Fibroblast of pulmonary artery (primary cell): Measurements from ENCODE around the gene JARID2.

Source experiments
- DNase-seq: peaks from one replicate; pipeline ENCODE4 v3.0.0-alpha.2; 2010; ENCODE audit warnings: low read depth
- H3K4me3 ChIP-seq: replicated peaks from 2 replicates; pipeline ENCODE4 v1.5.1; 2011; ENCODE audit warnings: low read depth, mild to moderate bottlenecking, control low read depth, low read length, moderate library complexity
- CTCF ChIP-seq: IDR thresholded peaks from 2 replicates; pipeline ENCODE4 v1.5.1; 2011; ENCODE audit warnings: mild to moderate bottlenecking, control low read depth, low read length, inconsistent platforms; ENCODE audit errors: missing control alignments

Gene JARID2

GRCh38 chr6:15348528-15348927 lies 102.7 kb downstream of the JARID2 start:
- DNase-seq, result no peak
- TF ChIP-seq CTCF, result no peak
- H3K4me3 ChIP-seq, result no peak overlapping the region

DNA sequence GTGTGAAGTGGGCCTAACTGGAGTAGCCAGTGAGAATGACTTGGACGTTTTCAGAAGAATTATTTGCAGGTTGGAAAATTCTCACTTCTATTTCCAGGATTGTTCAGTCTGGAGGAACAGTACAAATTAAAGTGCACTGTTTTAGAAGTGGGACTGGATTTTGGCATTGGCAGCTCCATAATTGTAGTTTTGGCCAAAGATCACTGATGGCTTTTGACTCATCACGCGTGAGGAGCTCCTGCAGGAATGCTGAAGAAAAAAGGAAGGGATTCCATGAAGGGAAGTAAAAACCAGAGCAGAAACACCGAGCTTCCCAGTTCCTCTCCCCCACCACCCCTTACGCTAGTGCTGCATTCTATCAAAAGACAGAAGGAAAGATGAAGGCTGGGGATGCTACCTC lies 103.5 kb downstream of the JARID2 start:
- DNase-seq, result no peak
- TF ChIP-seq CTCF, result no peak
- H3K4me3 ChIP-seq, result no peak overlapping the region

DNA sequence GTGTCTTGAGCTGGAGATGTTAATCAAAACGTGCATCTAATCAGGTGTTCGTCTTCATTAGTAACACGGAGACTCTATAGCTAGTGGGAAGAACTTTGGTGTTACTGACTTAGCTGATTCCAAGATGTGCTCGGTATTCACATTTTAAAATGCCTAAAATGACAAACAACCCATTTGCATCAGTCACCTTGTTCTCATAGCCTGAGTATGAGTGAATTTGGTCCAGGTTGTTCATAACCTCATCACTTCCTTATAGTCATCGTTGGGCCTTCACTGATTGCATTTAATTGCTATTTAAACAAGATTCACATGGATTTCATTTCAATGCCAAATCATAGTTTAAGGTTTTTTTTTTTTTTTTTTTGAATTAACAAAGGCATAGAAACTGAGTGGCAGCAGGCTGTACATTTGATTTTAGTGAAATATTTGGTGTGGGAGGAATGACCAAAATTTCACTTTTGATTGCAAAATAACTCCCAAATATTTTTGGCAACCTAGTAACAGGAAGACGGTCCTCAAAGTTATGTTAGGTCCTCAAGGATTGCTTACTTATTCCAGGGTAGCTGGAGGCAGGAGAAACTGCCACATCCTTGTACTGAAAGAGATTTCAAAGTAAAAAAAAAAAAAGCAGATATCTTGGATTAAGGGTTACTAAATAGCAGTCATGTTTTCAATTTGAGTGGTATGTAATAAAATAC lies 104.7 kb downstream of the JARID2 start:
- DNase-seq, result peak; percentile 41
- TF ChIP-seq CTCF, result no peak
- no peak overlapping the region for H3K4me3 ChIP-seq

- TF ChIP-seq CTCF, result no peak
- peak; percentile 86 for DNase-seq
- no peak overlapping the region for H3K4me3 ChIP-seq
Observed at GRCh38 chr6:15351631-15352030, 105.8 kb downstream of the JARID2 start.

DNA sequence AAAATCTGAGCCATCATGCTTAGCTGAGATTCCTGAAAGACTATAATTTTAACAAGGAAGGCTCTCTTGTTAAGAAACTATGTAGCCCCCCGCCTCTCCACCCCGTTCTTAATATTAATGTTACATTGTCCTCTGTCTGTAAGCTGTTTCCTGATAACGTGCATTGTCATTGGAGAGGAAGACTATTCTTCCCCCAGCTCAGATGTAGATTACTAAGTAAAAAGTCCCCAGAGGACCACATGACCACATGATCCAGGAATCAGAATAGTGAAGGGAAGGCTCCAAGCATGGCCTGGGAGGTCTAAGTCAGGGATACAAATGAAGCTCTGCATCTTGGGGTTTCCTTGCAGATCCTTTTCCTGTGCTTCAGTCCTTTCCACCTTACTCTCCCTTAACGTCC lies 106.4 kb downstream of the JARID2 start:
- TF ChIP-seq CTCF, result no peak
- H3K4me3 ChIP-seq, result no peak overlapping the region
- DNase-seq, result no peak

- no peak for TF ChIP-seq CTCF
- no peak overlapping the region for H3K4me3 ChIP-seq
- DNase-seq, result peak; percentile 34
Observed at GRCh38 chr6:15352845-15353244, 107.0 kb downstream of the JARID2 start.

- no peak overlapping the region for H3K4me3 ChIP-seq
- DNase-seq, result no peak
- no peak for TF ChIP-seq CTCF
Observed at GRCh38 chr6:15355683-15356099, 109.8 kb downstream of the JARID2 start.
